Measurements from ENCODE around the gene VGF. TPM values are rescaled to one million over a fixed set of nuclear protein-coding genes. Genes with fewer than 3 reads are reported as not detected.
A peak's percentile ranks its signal among the peaks of the same experiment; 100 is the strongest.

Gene VGF
- total RNA-seq, 1 donor from 2014 or later: 9.7 TPM

DNA sequence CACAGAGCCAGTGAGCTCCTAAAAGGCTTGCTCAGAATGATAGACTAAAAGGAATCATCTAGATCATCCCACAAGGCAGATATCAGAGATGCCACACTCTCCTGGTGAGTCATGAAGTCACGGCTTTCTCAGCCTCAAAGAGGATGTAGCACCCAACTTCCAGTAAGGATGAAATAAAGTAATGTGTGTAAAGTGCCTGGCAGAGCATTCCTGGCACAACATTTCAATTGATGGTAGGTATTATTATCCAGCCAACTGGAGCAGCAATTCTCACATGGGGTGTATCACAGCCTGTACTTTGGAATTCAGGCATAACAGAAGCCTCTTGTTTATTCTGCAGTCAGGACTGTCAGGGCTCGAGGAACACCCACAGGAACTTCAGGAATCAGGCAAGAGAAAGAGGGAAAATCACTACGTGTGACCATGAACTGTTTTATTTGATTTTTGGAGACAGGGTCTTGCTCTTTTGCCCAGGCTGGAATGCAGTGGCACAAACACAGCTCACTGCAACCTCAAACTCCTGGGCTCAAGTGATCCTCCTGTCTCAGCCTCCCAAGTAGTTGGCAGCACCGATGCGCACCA lies 20.0 kb upstream of the VGF start:
- peak; percentile 11 for DNase-seq

DNA sequence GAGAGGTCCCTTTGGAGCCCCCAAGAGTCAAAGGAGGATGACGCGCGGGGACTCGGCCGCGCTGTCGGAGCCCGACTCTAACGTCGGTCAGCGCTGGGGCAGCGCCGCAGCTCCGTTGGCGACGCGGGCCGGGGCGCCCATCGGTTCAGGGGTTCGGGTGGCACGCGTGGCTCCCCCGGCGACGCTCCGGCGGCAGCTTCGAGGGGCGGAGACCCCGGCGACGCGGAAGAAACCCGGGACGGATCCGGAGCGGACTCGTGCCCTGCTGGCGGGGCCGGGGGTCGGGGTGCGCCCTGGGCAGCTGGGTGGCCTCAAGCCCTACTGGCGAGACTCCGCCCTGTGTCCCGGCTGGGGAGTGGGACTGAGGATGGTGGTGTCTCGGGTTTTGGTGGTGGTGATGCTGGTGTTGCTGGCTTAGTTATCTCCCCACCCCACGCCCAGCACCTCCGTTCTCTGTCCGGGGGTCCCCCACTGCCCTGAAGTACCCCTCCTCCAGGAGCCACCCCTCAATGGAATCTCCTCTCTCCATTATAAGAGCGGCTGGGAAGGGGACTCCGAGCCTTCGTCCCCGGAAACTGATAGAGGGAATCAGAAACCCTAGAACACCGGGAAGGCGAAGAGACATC lies 14.9 kb upstream of the VGF start, which contains the start of gene NAT16:
TSS of gene NAT16 (minus strand) at position 164 of the 626 bp plus-strand sequence. CDS start 5,486 bp downstream, outside the sequence.
- no peak for DNase-seq

DNA sequence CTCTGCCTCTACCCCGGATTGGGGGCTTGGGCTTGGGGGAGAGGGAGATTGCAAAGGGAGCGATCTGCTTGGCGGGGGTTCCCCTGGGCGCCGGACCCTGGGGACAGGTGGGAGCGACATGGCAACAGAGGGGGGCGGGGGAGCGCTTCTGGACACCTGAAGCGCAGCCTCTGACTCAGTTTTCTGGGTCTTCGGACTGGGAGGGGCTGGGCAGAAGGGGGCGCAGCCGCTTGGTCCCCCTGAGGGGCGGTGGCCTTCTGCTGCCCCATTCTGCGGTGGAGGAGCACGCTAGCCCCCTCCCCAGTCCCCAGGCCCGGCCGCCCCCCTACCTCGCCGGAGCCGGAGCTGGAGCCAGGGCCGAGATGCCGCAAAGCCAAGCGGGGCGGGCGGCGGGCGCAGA lies 14.3 kb upstream of the VGF start:
- DNase-seq: no peak

DNA sequence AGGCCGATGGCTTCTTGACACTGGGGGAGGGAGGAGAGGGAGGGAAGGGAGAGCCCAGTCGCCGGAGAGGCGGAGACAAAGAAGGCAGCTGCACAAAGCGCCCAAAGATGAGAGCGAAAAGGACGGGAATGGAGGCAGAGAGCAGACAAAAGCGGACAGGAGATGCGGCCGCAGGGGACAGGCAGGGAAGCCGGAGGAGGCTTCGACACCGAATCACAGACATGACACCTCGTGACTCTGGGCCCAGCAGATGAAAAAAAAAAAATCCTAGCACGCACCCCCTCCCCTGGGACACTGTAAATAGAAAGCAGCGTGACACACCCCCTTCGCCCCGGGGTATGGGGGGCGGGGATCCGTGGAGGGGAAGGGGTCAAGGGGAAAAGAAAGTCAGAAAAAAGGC lies 13.7 kb upstream of the VGF start:
- no peak for DNase-seq

DNA sequence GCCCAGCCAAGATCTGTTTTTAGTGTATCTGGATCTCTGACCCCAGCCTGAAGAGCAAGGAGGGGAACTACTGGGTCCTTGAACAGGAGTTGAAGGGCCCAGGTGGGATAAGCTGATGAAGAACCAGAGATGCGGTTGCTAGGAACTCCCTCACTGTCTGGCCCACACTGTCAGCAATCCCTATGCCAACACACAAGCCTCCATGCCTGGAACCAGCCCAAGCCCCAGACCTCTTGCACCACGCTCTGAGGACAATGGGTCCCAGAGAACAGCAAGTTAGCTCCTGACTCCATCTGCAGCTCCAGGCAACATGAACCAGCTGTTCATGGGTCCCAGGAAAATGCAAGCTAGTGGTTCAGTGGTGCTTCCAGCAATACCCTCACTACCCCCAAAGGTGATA lies 12.3 kb upstream of the VGF start:
- DNase-seq: no peak

DNA sequence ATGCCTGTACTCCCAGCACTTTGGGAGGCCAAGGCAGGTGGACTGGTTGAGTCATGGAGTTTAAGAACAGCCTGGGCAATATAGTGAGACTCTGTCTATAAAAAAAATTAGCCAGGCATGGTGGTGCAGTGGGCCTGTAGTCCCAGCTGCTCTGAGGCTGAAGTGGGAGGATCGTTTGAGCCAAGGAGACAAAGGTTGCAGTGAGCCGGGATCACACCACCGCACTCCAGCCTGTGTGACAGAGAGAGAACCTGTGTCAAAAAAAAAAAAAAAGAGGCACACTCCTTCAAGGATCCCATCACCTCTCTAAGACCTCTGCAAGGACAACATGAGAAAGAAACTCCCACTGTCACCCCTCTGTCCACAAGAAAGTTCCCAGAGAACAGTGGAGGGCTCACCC lies 10.3 kb upstream of the VGF start:
- DNase-seq: no peak

DNA sequence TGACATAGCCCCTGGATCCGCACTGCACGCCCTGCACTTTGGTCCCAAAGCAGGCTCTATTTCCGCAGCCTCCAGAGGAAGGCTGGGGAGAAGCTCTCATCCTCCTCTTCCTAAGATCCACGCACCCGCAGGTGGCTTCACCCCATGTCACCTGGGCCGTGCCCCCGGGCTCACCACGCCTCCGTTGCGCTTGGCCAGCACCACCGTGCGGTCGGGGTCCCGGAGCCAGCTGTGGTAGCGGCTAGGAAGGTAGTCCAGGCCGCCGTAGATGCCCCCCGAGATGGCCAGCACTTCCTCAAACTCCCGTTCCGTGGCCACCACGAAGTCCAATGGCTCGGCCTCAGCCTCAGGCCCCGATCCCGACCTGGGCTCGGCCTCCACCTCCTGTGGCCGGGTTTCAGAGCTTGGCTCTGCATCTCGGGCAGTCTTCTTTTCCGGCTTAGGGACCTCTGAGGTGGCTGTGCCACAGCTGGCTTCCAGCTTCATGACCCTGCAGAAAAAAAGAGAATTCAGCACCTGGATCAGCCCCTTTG lies 9.0 kb upstream of the VGF start:
- no peak for DNase-seq

DNA sequence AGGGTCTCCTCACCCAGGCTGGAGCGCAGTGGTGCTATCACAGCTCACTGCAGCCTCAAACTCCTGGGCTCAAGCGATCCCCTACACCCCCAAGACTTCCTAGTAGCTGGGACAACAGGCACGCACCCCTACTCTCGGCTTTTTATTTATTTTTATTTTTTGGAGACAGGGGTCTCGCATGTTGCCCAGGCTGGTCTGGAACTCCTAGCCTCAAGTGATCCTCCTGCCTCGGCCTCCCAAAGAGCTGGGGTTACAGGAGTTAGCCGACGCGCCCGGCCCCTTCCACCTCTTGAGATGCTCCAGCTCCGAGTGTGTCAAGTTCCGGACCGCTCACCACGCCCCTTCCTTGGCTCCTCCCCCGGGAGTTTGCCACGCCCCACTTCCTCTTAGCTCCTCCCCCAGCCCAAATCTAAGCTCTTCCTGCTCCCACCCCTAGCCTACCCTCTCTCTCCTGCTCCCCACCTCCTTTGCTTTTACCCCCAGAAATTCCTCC lies 8.4 kb upstream of the VGF start:
- no peak for DNase-seq

DNA sequence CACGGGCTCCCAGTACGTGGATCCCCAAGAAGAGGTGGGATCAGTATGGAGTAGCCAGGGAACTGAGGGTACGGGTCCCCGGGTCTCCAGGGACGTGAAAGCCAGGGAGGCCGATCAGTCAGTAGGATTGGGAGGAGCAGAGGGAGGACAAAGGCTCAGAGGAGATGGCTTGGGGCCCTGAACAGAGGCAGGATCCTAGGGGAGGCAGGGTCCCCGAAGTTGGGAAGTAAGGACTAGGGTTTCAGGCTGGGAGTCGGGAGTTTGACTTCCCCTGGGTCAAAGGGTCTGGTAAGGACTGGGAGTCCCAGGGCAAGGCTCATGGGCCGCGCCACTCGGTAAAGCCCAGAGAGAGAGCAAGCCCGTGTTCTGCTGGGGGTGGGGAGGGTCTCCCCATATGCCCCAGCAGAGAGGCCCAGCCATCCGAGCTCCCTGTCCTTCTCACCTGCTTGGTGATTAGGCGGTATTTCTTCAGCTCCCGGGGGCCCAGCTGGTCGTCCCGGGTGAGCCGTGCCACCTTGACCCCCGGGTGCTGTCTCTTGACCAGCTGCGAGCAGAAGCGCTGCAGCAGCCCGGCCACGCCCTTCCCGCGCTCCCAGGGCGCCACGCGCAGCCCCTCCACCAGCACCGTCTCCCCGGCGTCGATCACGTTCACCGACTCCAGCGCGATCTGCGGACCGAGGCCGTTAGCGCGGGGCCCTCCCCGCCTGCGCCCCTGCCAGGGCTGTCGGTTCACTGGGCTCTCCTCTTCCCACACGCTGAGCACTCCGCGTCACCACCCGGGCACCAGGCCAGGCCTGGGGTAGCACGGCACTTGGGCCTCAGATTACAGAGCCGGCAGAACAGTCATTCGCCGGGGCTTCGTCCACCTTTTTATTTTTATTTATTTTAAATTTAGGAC lies 7.7 kb upstream of the VGF start:
- DNase-seq: no peak

DNA sequence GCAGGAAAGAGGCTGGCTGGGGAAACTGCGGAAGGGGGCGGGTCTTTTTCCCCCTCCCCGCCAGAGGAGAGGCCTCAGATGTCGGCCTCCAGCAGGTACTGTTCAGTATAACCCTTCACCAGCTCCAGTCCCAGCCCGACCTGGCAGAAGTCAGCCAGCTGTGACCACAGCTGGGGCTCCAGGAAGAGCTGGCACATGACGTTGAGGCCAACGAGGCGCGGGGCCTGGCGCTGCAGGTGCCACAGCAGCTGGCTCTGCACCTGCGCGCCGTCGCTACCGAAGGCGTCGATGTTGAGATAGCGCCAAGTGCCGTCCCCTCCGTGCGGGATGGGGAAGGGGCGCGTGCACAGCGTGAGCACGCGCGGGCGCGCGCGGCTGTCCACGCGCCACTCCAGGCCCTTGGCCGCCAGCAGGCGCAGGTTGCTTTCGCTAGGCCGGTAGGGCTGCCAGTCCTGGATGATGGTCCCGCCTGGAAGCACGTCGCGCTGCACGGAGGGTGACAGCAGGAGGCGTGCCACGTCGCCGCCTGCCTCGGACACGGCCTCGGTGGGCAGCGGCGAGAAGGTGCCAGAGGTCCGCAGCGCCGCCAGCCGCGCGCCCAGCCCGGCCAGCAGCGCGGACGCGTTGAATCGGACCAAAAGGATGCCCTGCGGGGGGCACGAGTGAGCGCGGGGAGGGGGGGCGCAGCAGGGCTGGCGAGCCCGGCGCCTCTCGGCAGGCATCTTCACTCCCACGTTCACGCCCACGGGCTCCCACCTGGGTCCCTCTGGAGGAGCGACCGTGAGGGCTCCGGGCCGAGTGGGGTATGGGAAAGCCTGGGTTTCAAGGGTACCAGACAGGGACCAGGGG lies 6.9 kb upstream of the VGF start:
- no peak for DNase-seq

DNA sequence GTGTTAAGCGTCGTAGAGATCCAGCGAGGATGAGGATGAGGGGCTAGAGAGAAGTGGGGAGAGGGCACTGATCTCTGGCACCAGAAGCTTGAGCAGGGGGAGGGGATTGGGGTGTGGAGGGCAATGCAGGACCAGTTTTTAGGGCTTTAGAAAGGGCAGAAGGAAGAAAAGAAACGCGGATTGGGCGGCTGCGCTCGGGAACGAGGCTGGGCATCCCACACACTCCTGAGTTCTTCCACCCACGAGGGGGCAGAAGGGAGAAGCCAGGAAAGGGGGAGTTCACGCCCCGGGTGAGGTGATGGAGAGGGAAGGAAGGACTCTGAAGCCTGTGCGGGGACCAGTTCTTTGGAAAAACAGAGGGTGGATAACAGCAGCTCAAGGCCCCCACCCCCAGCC lies 6.1 kb upstream of the VGF start:
- DNase-seq: no peak

DNA sequence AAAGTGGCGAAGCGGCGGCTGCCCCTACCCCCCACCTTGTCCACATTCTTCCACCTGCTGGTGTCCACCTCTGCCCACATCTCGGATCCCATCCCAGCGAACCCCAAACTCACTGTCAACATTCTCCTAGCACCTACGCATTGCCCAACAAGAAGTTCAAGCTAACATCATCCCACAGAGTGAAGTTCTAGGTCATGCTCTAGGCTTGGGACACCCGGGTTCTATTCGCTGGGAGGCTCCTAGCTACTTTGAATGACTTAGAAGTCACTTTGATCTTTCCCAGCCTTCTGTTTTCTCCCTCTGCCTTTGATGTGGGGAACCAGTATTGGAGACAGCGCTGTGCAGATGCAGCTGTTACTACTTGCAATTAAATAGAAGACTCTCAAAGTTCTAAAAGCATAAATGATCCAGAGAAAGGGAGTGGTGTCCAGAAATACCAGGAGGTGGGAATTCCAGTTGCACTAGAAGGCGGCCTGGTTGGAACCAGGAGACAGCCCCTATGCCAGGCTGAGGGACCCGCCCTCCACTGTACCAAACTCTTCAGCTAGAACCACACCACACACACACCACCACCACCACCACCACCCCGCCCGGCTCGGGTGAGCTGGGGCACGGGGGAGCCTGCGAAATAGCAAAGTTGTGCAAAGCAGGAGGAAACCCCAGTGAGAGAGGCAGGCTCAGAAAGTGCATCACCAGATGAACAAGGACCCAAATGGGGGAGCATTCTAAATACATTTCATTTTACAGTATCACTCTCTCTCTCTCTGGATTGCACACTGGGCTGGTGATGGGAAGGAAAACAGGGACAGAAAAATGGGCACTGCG lies 5.5 kb upstream of the VGF start:
- no peak for DNase-seq

DNA sequence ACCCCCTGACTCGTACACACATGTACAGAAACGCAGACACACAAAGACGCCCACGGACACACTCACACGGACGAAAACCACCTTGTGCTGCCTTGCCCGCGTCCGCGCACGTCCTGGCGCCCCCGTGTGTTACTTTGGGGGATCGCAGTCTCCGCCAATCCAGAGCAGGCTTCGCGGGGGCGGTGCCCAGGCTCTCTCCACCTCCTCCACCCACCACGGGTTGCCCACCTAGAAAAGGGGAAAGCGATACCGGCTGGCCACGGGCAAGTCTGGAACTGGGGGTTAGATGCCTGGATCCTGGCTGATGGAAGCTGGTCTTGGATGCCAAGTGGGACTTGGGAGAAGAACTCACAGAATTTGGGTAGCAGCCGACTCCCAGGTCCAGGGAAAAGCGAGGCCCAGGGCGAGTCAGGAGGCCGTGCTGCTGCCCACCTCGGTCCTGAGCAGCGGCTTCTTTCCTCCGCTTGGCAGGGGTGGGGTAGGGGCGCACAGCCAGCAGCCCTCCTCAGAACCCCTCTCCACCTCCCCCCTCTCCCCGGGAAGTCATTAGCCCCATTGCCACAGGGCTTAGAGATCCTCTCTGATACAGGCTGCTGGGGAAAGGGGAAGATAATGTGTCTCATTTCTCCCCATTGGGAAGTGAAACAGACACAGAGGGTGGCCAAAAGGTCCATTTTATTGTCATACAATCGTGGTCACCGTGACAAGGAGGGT lies 4.6 kb upstream of the VGF start:
- peak; percentile 59 for DNase-seq

DNA sequence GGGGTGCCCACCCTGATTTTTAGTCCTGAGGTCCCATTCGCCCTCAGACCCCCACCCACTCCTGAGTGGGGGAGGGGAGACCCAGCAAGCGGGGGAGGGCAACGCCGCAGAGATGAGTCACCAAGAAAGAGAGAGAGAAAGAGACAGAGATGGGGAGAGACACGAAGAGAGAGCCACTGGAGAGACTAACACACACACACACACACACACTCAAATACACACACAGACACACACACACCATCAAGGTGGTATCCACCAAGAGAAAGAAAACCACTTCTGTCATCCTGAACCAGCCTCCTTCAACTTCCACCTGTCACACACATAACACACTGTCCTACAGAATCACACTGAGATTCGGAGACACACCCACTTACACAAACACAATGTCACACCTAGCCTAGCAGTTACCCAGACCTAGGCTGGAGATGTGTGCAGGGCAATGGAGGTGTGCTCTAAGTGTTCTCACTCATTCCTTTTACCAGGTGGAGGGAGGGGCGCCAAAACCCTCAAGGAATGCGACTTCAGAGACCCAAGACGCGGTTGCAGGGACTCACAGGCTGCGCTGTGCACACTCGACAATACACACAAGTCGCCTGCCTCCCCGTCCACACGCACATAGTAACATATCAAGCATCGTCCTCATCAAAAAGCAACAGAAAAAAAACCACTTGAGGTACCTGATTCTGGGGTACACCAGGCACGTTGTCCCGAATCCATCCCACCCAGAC lies 3.9 kb upstream of the VGF start:
- no peak for DNase-seq

DNA sequence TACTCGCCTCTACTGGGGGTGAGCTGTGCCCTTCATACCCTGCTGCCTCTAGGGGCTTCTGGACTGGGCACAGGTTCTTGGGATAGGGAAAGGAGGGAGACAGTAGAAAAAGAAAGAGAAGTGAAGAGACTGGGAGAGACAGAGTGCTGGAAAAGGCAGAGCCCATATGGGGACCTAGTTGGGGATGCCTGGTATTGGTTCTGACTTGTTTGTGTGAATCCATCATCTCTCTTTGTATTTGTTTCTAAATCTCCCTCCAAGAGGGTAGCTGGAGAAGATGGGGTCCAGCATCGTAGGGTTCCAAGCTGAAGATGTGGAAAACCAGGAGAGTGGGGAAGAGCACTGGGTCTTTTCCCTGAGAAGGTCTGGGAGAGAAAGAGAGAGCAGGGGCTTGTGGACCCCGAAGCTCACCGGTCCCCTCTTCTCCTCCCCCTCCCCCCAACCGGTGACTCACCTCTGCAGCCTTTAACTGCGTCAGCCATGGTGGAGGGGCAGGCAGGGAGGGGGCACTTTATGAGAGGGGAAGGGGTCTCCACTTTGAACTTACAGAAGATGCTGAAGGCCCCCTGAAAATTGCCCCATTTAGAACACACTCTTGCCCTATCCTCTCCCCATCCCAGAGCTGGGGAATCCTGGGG lies 3.2 kb upstream of the VGF start:
- DNase-seq: no peak

DNA sequence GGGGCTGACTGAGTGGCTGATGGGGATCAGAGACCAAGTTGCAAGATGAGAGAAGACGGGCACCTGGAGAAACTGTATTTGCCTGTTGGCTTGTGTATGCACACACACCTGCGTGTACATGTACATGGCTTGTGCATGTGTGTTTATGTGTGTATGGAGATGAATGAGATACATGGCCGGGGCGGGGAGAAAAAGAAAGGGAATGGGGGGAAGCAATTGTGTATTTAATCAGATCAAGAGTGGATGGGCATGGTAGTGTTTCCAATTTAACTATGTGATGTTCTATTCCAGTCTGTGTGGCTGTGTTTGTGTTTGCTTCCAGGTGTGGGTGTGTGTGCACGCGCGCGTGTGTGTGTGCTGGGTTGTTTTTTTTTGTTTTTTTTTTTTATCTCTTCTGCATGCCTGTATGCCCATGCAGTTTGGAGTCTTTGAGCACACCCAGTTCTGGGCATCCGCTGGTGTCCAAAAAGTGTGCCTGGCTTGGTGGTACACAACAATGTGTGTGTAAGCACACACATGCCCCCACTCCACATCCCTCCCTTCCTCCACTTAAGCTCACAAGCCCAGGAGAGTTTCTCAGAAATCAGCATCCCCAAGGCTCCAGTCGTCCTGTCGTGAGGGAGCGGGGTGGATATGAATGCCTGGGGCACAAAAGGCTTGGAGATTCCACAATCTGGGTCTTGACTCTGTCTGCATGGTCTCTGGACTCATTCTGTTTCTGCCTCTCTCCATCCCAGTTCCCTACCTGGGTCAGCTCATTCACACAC lies 2.5 kb upstream of the VGF start:
- no peak for DNase-seq

DNA sequence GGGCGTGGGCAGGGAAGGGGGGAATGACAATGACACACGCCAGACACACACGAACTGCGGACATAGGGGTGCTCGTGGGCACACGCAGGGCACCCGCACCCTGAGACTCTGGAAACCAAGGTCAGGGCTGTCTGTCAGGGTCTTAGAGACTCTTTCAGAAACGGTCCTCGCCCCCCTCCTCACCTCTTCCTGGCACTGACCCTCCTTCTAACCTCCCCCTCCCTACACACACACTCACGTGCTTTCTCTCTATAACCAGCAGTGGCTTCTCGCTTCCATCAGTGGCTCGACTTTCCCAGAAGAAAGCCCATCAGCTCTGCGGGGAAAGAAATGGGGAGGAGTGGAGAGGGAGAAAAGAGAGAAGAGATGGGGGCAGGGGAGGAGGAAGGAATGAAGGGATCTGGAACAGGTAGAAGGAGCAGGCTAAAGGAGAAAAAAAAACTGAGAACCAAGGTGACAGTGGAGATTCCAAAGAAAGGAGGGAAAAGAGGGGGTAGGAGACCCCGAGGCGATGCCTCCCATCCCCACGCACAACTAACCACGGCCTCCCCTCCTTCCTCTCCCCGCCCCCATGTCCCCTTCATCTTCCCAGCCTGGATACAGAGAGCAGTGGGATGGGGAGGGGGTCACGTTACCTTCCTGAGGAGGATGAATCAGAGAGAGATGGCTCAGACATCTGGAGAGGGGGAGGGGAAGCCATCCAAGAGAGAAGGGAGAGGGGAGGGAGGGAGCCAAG lies 1.7 kb upstream of the VGF start:
- no peak for DNase-seq

DNA sequence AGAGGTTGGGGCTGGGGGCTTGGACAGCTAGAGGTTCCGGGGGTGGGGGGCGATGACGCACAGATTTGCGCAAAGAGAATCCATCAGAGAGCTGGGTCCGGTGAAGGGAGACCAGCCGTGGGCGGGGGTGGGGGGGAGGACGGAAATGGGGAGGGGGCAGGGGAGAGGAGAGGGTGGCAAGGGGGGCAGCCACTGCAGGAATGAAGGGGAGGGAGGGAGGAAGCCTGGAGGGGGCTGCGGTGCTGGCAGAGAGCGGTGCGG lies 1.2 kb upstream of the VGF start:
- no peak for DNase-seq

Measured in occipital lobe (tissue), 2 donors.